HG03520 (cell line): ENCODE data around the gene KIAA0319L.
A peak's percentile ranks its signal among the peaks of the same experiment; 100 is the strongest.
"Not testable (repeated sequence)": the region's sequence is repeated elsewhere in the genome, so short reads cannot be mapped to it uniquely, and the experiment has no call there.

ENCODE experiments used
- ATAC-seq: cut with Tn5 transposase; IDR thresholded peaks from one replicate; pipeline ENCODE4 v1.9.1; 2021; ENCODE audit warnings: mild to moderate bottlenecking, moderate library complexity; ENCODE audit not compliant: unreplicated experiment

Gene KIAA0319L

DNA sequence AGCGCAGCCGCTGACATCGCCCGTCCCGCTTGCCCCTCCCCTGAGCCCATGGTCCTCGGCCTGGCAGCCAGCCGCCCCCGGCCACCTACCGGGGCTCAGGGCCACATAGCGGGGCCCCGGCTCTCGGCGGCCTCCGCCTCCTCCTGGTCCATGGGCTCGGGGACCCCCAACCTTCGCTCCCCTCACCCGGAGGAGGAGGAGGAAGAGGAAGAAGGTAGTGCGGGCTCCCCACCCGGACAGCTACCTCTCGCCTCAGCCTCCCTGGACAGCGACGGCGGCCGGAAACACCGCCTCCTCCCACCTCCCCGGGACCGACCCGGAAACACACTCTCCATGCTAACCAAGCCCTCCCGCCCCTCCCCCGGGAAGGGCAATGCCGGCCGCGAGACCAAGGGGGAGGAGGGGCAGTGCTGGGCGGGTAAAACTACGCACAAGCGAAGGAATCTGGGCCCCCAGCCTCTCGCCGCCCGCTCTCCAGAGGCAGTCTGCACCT is at the start of gene KIAA0319L:
Gene KIAA0319L (minus strand): TSS at position 286 of the 493 bp plus-strand sequence. CDS start 2,912 bp downstream, outside the sequence.
- ATAC-seq: peak; percentile 57

DNA sequence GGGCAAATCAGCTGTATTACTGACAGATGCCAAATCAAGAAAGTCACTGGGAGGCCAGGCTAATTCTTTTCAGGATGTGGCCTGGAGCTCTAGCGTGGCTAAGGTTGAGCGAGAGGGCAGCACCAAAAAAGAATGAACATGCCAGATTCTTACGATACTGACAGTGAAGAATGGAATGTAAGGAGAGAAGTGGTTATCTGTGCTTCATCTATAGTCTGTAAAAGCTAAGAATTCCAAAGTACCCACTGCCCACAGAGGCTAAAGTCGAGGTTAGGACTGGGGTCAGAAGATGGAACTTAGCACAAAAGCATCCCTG is 48.6 kb upstream of the KIAA0319L start:
- no peak for ATAC-seq

DNA sequence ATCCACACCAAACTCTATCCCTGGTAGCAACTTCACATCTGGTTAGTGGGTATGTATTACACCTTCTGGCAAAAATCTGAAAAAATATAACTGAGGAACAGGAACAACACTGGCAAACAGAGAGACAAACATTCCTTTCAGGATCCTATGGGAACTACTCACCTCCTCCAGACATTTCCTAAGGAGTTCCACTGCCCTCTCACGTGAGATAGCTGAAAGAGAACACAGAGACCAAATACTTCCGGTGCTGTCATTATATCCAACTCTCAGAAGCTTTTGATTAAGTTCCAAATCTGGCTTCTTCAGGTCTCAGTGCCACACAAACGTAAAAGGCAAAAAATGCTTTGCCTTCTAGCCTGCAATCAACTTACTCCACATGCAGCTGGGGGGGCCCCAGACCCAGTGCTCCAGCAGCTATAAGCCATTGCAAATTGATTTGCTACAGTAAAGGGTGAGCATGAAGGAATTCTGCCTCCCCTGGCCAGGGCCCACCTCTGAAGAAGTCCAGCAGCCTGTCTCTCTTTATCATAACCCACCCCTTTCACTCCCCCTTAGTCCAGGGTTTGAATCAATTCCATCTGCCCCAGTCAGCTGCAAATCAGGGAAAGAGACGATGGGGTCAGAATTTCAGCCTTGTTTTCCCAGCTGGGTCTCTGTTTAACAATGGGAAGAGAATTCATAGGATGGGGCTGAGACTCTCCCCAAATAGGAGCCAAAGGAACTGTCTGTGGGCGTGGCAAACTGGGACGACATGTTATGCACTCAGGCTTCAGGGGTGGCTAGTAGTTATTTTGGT is 48.1 kb upstream of the KIAA0319L start:
- no peak for ATAC-seq

DNA sequence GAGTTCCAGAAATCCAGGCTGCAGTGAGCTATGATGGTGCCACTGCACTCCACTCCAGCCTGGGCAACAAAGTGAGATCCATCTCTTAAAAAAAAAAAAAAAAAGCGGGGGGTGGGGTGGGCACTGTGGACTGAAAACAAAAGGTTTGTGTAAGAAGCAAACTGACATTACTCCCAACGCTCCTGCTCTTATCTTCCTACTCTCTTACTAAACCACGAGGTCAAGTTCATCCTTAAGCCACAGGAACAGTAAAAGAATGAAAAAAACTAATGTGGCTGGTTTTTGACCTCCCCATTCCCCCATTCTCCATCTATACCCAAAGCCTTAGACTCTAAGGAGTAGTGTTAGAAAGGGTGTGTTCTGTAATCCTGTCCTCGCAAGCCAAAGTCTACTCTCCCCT is 46.7 kb upstream of the KIAA0319L start:
- no peak for ATAC-seq

DNA sequence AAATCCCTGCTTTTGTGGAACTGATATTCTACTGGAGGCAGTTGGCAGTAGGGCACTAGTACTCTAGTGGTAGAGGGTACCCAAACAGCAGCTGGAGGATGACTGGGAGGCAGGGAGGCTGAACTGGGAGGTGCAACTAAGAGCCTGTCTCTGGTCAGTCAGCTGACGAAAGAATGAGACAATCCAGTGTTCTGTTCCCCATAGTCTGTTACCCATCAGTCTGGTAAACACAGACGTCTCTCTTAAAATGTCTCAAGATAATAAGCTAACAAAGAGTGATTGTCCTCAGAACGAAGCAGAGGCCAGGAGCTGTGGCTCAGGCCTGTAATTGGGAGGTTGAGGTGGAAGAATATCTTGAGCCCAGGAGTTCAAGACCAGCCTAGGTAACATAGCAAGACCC is 46.3 kb upstream of the KIAA0319L start:
- ATAC-seq: no peak

DNA sequence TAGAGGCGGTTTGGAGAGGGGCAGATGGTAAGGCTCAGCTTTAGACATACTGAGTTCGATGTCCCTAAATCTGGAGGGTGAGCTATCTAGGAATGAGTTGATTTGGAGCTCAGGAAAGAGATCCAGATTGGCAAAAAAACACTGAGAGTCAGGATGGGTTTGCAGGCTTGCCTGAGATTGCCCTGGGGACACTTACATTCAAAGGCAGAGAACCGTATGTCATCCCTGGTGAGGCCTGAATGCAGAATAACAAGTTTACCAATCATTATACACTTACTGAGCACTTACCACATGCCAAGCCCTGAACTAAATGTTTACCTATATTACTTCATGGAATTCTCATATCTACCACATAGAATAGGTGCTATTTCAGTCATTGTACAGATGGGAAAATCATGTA is 43.4 kb upstream of the KIAA0319L start:
- ATAC-seq: no peak

DNA sequence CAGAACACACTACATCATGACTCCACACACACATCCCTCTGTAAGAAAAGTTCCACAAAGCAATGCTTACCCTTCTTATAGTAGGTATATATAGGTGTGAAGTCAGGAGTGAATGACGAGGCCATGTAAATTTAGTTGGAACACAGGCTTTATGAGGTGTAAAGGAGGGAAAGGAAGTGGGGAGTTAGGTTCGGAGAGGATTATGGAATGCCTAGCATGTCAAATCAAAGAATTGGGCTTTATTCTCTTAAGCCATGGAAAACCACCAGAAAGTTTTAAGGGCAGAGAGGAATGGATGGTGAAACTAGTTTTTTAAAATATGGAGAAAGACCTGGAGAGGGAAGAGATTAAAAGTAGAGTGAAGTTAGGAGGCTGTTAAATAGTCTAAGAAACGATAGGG is 42.2 kb upstream of the KIAA0319L start:
- ATAC-seq: no peak

DNA sequence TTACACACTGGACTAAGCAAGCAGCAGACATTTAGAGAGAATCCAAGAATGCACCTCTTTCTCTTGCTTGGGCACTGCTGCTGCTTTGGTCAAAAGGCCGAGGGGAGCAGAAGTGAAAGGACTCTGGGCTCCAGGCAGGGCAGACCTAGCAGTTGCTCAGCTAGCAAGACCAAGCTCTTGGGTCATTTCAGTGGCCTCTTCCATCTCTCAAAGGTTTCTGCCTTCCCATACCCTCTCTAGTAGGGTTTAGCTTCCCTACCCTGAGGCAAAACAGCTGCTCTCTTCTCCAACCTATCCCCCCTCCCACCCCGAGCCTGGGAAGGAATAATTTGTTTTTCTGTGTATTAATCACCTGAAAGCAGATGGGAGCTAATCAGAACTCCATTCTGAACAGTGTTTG is 41.7 kb upstream of the KIAA0319L start:
- no peak for ATAC-seq

DNA sequence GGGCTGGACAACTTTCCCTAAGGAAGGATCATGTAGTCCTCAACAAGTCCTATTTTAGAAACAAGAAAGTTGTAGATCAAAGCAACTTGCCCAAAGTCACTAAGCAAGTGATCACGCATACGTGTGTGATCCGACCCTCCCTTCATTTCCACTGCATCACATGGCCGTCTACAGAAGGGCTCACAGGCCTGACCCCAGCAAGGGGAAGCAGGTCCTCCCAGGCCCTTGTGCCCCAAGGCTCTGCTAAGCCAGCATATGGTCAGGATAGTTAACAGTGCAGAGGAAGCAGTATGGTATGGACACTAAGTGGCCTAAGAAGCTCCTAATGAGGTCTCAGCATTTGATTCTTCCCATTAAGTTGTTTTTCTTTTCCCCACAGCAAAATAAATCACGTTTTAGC is 40.7 kb upstream of the KIAA0319L start:
- no peak for ATAC-seq

DNA sequence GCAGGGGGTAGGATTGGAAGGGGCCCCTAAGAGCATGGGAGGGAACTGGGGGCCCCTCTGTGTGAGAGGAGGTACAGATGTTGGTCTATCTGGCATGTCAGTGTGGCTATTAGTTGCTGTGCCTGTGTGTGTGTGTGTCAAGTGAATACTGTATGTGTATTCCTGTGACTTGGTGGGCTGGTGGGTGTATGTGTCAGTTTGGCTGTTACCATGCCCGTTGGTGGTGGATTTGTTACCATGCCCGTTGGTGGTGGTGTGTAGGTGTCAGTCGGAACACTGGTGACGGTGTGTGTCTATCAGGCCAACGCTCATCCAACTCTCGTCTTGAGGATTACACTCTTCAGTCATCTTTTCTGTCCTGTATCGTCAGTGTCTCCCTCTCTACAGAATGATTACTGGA is 38.5 kb upstream of the KIAA0319L start:
- no peak for ATAC-seq

DNA sequence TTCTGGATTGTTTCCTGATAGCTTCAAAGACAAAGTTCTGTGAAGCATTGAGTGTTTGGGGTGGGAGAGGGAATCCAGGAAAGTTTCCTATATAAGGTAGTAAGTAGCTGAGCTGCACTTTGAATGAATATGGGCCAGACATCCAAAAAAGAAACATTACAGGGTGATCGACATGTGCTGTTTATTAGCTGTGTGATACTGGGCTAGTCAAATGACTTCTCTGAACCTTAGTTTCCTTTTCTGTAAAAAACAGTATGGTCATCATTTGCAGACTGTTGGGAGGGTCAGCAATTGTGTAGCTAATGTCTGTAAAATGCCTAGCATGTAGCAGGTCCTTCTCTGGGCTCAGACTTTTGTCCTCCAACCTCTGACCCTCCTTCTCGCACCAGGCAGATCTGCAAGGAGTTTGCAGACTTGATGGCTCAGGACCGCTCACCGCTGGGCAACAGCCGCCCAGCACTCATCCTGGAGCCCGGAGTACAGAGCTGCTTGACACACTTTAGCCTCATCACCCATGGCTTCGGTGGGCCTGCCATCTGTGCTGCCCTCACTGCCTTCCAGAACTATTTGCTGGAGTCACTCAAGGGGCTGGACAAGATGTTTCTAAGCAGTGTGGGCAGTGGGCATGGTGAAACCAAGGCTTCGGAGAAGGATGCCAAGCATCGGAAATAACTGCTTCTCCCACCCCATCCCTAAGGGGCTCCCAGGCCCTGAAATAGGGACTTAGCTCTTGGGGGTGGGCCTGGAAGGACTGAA is 37.0 kb upstream of the KIAA0319L start:
- ATAC-seq: no peak

DNA sequence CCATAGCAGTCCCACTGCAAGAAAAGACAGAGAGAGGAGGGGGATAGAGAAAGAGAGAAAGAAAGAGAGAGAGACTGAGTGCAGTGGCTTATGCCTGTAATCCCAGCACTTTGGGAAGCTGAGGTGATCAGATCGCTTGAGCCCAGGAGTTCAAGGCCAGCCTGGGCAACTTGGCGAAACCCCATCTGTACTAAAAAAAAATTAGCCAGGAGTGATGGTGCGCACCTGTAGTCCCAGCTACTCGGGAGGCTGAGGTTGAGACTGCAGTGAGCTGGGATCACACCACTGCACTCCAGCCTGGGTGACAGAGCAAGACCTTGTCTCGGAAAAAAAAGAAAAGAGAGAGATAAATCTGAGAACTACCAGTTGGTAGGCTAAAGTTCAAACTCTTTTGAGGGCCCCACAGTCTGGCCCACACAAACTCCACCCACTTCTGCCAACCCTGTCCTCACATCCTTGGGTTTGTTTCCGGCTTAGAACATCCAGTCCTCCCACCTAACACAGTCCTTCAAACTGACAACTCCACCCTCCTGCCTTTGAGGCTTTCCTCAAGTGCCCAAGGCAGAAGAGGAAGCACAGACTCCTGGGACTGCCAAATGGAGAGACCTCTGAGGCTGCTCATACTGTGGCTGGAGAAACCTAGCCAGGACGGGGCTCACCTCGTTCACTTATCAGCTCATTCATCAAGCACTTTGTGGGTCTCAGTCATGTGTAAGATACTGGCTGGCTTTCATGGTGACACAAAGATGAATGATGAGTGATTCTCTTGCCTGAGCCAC is 36.0 kb upstream of the KIAA0319L start:
- no peak for ATAC-seq

DNA sequence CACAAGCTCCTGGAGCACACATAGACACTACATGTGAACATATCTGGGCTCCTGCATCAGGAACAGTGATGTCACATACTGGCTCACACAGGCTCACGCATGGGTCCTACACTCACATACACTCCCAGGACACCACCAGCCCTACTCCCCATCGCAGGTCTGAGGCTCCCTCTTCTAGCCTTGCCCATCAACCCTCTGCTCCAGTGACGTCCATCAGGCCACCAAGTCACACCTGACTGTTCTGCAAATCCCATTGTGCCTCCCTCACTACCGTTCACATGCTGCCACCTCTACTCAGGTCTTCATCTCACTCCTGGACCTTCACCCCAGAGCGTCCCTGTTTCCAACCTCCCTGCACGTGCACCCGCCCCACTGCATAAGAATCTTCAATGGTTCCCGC is 34.0 kb upstream of the KIAA0319L start:
- ATAC-seq: no peak

DNA sequence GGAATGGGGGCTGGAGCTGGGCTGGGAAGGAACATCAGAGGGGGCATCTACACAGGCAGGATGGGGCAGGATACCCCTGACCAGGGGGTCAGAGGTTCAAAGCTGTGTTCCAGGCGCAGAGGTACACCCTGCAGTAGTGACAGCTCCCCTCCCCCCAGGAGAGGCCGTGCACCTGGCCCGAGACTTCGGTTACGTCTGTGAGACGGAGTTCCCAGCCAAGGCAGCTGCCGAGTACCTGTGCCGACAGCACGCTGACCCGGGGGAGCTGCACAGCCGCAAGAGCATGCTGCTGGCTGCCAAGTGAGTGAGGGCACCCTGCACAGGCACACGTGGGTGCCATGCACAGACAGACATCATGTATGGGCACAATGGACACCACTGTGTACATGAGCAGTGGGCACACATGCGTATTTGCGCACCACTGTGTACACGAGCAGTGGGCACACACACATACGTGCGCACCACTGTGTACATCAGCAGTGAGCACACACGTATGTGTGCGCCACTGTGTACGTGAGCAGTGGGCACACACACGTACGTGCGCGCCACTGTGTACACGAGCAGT is 33.4 kb upstream of the KIAA0319L start:
- ATAC-seq: no peak

DNA sequence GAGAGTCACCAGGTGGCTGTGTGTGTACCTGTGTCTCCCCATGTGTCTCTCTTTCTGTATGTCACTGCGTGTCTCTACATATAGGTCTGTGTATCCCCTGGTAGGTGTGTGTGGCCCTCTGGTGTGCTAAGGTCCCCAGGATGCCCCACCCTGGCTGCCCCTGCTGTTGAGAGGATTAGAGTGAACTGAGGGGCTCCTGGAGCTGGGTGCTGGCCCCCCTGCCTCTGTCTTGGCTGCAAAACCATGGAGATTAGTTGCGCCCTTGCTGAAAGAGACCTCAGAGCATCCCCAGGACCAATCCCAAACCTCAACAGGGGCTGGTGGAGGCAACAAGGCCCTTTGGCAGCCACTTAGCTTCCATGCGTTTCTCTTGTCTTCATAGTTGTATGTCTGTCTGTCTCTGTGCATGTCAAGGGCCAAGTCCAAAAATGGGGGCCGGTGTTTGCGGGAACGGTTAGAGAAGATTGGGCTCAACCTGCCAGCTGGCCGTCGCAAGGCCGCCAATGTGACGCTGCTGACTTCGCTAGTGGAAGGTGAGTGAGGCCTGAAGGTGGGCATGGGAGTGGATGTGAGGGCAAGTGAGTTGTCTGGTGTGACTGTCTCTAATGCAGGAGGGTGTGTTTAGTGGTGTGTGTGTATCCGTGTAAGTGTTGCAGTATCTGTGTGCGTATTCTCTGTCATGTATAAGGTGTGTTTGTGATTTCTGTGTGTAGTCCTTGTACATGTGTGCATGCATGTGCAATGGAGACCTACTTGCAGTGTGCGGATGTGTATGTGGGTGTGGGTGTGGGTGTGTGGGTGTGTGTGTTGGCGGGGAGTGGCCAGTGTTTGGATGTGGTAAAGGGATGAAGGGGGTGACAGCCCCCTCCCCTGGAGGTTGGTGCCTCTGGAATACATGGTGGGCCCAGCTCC is 32.6 kb upstream of the KIAA0319L start:
- no peak for ATAC-seq

DNA sequence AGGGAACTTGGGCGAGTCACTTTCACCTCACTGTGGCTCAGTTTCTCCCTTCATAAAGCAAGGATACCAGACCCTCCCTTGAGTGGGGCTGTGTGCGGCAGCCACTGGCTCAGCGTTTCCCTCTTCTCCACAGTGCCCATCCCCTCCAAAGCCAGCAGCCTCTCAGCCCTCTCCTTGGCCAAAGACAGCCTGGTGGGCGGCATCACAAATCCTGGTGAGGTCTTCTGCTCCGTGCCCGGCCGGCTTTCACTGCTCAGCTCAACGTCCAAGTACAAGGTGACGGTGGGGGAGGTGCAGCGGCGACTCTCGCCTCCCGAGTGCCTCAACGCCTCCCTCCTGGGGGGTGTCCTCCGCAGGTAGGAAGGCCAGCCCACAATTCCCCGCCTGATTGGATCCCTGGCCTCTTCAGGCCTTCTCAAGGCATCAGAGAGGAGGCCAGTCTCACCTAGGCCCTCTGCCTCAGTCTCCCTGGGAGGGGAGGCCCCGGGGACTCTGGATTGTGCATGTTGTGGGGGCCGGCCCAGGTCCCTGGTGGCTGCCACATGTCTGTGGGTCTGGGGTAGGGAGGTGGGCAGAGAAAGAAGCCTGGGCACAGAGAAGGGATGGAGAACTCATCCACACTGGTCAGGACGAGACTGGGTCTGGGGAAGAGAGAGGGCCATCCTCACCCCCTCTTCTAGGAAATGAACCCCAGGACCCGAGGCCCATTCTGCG is 31.2 kb upstream of the KIAA0319L start:
- no peak for ATAC-seq

DNA sequence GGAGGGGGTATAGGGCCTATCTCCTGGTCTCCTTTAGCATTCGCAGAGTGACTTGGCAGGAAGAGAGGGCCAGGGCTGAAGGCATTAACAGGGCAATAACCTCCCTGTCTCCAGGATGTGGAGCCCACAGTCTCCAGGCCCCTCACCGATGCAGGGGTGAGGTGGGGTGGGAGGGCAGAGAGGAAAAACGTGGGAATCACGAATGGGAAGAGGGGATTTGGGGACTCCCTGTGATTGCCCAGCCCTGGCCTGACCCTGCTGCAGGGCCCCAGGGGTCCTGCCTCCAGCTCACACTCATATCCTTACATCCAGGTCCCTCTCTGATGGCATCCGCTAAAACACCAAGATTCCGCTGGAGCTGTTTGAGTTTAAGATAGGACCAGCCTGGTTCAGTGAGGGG is 30.5 kb upstream of the KIAA0319L start:
- ATAC-seq: no peak

DNA sequence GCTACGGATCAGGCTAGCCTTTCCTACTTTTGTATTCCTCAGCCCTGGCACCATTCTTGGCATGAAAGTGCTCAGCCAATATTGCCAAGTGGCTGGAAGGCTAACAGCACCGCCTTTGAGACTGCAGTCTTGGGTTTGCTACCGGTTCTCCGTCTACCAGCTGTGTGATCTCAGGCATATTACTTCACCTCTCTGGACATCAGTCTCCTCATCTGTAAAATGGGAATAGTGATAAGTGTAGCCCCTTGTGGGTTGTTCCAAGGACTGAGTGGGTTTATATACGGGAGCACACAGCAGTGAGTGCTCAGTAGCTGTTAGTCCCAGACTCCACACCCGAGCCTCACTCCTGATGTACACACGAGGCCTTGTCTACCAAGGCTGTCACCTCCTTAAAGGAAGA is 29.6 kb upstream of the KIAA0319L start:
- ATAC-seq: no peak

DNA sequence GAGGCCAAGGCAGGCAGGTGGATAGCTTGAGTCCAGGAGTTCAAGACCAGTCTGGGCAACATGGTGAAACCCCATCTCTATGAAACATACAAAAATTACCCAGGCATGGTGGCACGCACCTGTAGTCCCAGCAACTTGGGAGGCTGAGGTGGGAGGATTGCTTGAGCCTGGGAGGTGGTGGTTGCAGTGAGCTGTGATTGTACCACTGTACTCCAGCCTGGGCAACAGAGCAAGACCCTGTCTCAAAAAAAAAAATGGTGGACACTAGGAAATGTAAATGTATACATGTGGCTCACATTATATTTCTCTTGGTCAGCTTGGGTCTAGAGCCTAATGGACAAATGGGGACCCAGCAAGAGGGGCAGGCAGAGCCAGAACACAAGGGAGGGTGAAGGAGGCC is 28.6 kb upstream of the KIAA0319L start:
- not testable (repeated sequence) for ATAC-seq

DNA sequence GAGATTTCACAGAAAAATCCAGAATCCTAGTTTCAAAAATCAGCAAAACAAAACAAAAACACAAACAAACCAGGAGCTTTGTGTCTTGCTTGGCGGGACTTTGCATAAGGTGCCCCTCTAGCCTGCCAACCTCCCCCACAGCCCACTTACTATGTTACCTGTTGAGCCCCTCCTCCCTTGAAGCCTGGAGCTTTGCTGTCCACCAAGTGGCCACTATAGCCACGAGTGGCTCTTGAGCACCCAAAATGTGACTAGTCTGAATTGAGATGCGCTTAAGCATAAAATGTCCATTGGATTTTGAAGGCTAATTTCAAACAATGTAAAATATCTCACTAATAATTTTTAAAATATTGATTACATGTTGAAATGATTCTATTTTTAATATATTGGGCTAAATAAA is 28.1 kb upstream of the KIAA0319L start:
- ATAC-seq: no peak
